Measurements from ENCODE around the gene VASH1. TPM values are rescaled to one million over a fixed set of nuclear protein-coding genes. Genes with fewer than 3 reads are reported as not detected.

VASH1 gene
- 5.0 and 6.0 TPM in 2 replicates for polyA plus RNA-seq (2011; rRNA removed)
- 7.2 and 8.5 TPM in 2 replicates for polyA minus RNA-seq (2011; rRNA and poly(A)+ RNA removed)

- TF ChIP-seq CTCF (IDR thresholded peaks at IDR 0.05; ENCODE audit: low read depth, low read length), result no peak
- peak; percentile 29 for DNase-seq (ENCODE audit: low read depth, low spot score)
- H3K27me3 ChIP-seq (ENCODE audit: control insufficient read depth, insufficient read depth, low read length), result no peaks in the 10 kb centered on the region
- POLR2A ChIA-PET, result interaction anchor here (1.4 kb wide), 1 partner anchor 51 kb away, joined by 3 read pairs; the partner anchor contains the start of gene ANGEL1
- no peaks in the 10 kb centered on the region; the same call in 1 of the 2 replicates for H3K9me3 ChIP-seq (ENCODE audit: control insufficient read depth, insufficient read depth, low read length)
- peak within 1 kb of the TSS; percentile 73 for H3K4me3 ChIP-seq (ENCODE audit: low read depth, low read length)
- CTCF ChIA-PET, result no interaction called here
- H3K27ac ChIP-seq (ENCODE audit: low read depth, low read length), result peak within 1 kb of the TSS; percentile 3
Measured at GRCh38 chr14:76761136-76761959, at the start of gene VASH1. TSS of gene VASH1 (plus strand) at chr14:76761468. CDS start at chr14:76762822, 1,354 bp downstream.

DNA sequence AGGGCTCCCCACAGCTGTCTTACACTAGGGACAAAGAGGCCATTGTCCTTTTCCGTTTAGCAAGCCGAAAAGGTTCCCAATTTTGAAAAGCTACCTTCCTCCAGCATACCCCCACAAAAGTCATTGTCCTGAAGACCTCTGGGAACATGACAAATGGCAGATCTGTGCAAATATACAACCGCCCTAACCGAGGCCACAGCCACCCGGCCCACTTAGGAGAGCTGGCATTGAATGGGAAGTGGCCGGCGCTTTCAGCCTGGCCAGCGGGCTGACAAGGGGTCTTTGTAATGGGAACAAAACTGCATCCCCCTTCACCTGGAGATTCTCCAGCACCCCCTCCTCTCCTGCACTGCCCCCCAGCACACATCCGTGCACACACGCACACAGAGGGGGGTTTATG, 48.1 kb upstream of the VASH1 start:
- DNase-seq (ENCODE audit: low read depth, low spot score), result no peak
- POLR2A ChIA-PET, result no interaction called here
- no peak overlapping the region for H3K27ac ChIP-seq (ENCODE audit: low read depth, low read length)
- H3K9me3 ChIP-seq (ENCODE audit: control insufficient read depth, insufficient read depth, low read length), result no peaks in the 10 kb centered on the region
- CTCF ChIA-PET, result interaction anchor here (1.7 kb wide), 1 partner anchor 71 kb away, joined by 6 read pairs; no protein-coding TSS in a partner anchor
- no peak for TF ChIP-seq CTCF (IDR thresholded peaks at IDR 0.05; ENCODE audit: low read depth, low read length)
- H3K27me3 ChIP-seq (ENCODE audit: control insufficient read depth, insufficient read depth, low read length), result peaks cover 21% of the 10 kb centered on the region
- H3K4me3 ChIP-seq (ENCODE audit: low read depth, low read length), result no peak overlapping the region

- H3K27me3 ChIP-seq (ENCODE audit: control insufficient read depth, insufficient read depth, low read length), result peaks cover 21% of the 10 kb centered on the region
- no peak overlapping the region for H3K4me3 ChIP-seq (ENCODE audit: low read depth, low read length)
- H3K9me3 ChIP-seq (ENCODE audit: control insufficient read depth, insufficient read depth, low read length), result no peaks in the 10 kb centered on the region
- DNase-seq (ENCODE audit: low read depth, low spot score), result no peak
- TF ChIP-seq CTCF (IDR thresholded peaks at IDR 0.05; ENCODE audit: low read depth, low read length), result no peak
- ChIA-PET POLR2A (no interaction called here), CTCF (no interaction called here)
- no peak overlapping the region for H3K27ac ChIP-seq (ENCODE audit: low read depth, low read length)
Measured at GRCh38 chr14:76714470-76714869, 46.8 kb upstream of the VASH1 start.

DNA sequence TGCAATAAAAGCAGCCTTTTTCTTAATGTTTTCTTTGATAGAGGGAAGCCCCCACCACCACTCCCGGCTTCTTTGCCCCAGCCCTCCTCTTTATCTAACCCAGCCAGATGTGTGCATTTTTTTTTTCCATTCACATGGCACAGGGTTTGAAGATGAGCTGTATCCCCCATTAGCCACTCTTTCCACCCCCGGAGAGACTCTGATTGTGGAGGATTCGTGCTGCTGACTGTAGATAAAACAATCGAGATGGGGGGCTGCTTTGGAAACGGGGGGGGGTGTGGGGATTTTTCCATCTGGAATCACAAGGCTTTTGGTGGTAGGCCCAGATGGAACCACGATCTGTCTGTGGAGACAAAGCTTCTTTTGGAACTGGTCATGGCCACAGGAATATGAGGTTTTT, 46.2 kb upstream of the VASH1 start:
- ChIA-PET POLR2A (no interaction called here), CTCF (interaction anchor here (0.6 to 1.1 kb wide), 3 partner anchors 24 to 70 kb away, joined by 3 to 5 read pairs (median 3); no protein-coding TSS in a partner anchor)
- no peak overlapping the region for H3K4me3 ChIP-seq (ENCODE audit: low read depth, low read length)
- H3K27ac ChIP-seq (ENCODE audit: low read depth, low read length), result no peak overlapping the region
- no peaks in the 10 kb centered on the region for H3K9me3 ChIP-seq (ENCODE audit: control insufficient read depth, insufficient read depth, low read length)
- no peak for TF ChIP-seq CTCF (IDR thresholded peaks at IDR 0.05; ENCODE audit: low read depth, low read length)
- no peak for DNase-seq (ENCODE audit: low read depth, low spot score)
- peaks cover 24% of the 10 kb centered on the region for H3K27me3 ChIP-seq (ENCODE audit: control insufficient read depth, insufficient read depth, low read length)

DNA sequence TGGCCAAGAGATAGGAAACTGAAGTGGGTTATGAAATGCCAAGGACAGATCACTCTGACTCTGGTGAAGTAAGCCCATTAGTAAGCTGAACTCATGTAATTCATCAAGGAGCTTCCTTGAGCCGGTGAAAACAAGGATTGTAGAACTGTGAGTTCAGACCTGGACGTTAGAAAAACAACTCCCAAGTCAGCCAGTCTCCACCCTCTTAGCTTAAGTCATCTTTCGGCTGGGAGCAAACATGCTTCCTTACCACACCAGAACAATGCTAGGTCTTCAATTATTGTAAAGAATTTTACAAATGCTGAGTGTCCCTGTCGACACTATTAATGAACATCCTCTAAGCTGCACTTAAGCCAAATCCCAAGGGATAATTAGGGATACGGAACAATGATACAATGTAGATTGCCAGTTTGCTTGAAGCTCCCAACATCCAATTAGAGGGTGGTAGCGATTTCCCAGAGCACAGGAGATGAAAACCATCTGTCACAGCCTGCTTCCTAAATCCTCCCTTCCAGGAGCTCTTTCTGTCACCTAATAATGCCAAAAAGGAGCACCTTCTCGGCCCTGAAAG, 45.7 kb upstream of the VASH1 start:
- DNase-seq (ENCODE audit: low read depth, low spot score), result no peak
- CTCF ChIA-PET, result interaction anchor here (0.6 to 1.1 kb wide), 3 partner anchors 24 to 69 kb away, joined by 3 to 5 read pairs (median 3); no protein-coding TSS in a partner anchor

More for the DNA sequence above, 45.7 kb upstream of the VASH1 start:
- POLR2A ChIA-PET, result no interaction called here
- TF ChIP-seq CTCF (IDR thresholded peaks at IDR 0.05; ENCODE audit: low read depth, low read length), result no peak
- Histone ChIP-seq H3K27ac (ENCODE audit: low read depth, low read length) (no peak overlapping the region), H3K9me3 (ENCODE audit: control insufficient read depth, insufficient read depth, low read length) (no peaks in the 10 kb centered on the region), H3K4me3 (ENCODE audit: low read depth, low read length) (no peak overlapping the region), H3K27me3 (ENCODE audit: control insufficient read depth, insufficient read depth, low read length) (peaks cover 25% of the 10 kb centered on the region)

All from AG04450 (cell line).